ENCODE results near the gene DSP. TPM values are rescaled to one million over a fixed set of nuclear protein-coding genes. Genes with fewer than 3 reads are reported as not detected.

Gene DSP
- total and polyA plus RNA-seq, 2 of the 13 experiments (the other 11 are each of a cell fraction or from before 2014, with no cell fraction given): 89.8 to 117 TPM

DNA sequence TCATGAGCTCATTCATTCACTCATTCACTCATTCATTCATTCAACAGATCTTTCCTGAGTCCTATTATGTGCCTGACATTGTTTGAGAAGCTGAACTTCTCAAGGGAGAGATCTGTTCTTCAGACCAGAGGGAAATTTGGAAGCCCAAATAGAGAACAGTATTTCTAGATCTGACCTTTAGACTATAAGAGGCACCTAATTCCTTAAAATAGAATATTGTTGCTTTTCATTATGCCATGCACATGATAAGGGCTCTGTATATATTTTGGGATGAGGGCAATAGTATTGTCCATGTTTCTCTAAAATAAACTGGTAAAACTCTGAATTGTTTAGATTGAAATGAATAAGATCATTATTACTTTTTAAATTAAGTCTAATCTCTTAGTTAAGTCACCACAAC is 18.6 kb upstream of the DSP start:
- BruUV-seq (replicated peaks): no TSS peak
- intact Hi-C loops (cut with micrococcal nuclease; ENCODE audit: unreplicated experiment) (no loop called here), in situ Hi-C loops (cut with HindIII; ENCODE audit: extremely low pct_ligation_motif_present, low pct_unique_long_range_greater_than_20kb) (no loop called here)
- Histone ChIP-seq H3K27ac (ENCODE audit: extremely low read length, insufficient read depth, low read length) (no peak overlapping the region), H2AFZ (ENCODE audit: low read length) (no peak overlapping the region), H3K36me3 (replicated peaks in 1 of 2; ENCODE audit: control insufficient read depth in 1 of 2, insufficient read depth in 2 of 2, low read length in 2 of 2) (no peaks in the 10 kb centered on the region), H3K4me1 (ENCODE audit: insufficient read depth, low read length) (no peaks in the 10 kb centered on the region), H3K9ac (ENCODE audit: insufficient read depth, low read depth, low read length) (no peak overlapping the region), H4K20me1 (ENCODE audit: insufficient read depth, low read length) (no peaks in the 10 kb centered on the region), H3K4me2 (ENCODE audit: low read depth, low read length) (no peak overlapping the region), H3K27me3 (ENCODE audit: control insufficient read depth in 1 of 2, insufficient read depth in 2 of 2, low read length in 2 of 2) (peaks cover 0 to 16% of the 10 kb centered on the region in 2 experiments; a peak in 3 of 5 replicates), H3K4me3 (replicated peaks in 1 of 3; ENCODE audit: insufficient read depth in 1 of 3, low read depth in 2 of 3, low read length in 3 of 3) (no peak overlapping the region), H3K9me3 (ENCODE audit: low read length) (no peaks in the 10 kb centered on the region), H3K79me2 (ENCODE audit: insufficient read depth, low read length) (no peaks in the 10 kb centered on the region)
- TF ChIP-seq ZBTB1 (CRISPR knock-in tag; IDR thresholded peaks at IDR 0.05; ENCODE audit: borderline replicate concordance) (no peak), KDM5B (CRISPR knock-in tag; IDR thresholded peaks at IDR 0.05; ENCODE audit: borderline replicate concordance) (no peak), ZNF616 (CRISPR knock-in tag; IDR thresholded peaks at IDR 0.05; ENCODE audit: low read depth) (no peak), CEBPG (CRISPR knock-in tag; IDR thresholded peaks at IDR 0.05) (no peak), ATM (IDR thresholded peaks at IDR 0.05; ENCODE audit: borderline replicate concordance) (no peak), ZKSCAN8 (CRISPR knock-in tag; IDR thresholded peaks at IDR 0.05; ENCODE audit: borderline replicate concordance) (no peak), DPF2 (CRISPR knock-in tag; IDR thresholded peaks at IDR 0.05; ENCODE audit: borderline replicate concordance, low read depth) (no peak), SAFB2 (CRISPR knock-in tag; IDR thresholded peaks at IDR 0.05; ENCODE audit: borderline replicate concordance, low read depth) (no peak), POLR2AphosphoS2 (IDR thresholded peaks at IDR 0.05; ENCODE audit: low read depth, low read length) (no peak), SOX6 (IDR thresholded peaks at IDR 0.05) (no peak), SOX6 (CRISPR knock-in tag; IDR thresholded peaks at IDR 0.05) (no peak), AGO1 (IDR thresholded peaks at IDR 0.05; ENCODE audit: low read depth, low read length, poor library complexity, severe bottlenecking) (no peak), MAF1 (CRISPR knock-in tag; IDR thresholded peaks at IDR 0.05; ENCODE audit: borderline replicate concordance) (no peak), ZNF343 (CRISPR knock-in tag; IDR thresholded peaks at IDR 0.05) (no peak)
- TF ChIP-seq, protein P1, sequence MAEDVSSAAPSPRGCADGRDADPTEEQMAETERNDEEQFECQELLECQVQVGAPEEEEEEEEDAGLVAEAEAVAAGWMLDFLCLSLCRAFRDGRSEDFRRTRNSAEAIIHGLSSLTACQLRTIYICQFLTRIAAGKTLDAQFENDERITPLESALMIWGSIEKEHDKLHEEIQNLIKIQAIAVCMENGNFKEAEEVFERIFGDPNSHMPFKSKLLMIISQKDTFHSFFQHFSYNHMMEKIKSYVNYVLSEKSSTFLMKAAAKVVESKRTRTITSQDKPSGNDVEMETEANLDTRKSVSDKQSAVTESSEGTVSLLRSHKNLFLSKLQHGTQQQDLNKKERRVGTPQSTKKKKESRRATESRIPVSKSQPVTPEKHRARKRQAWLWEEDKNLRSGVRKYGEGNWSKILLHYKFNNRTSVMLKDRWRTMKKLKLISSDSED (CRISPR knock-in tag; IDR thresholded peaks at IDR 0.05): no peak
- TF ChIP-seq, protein P2, sequence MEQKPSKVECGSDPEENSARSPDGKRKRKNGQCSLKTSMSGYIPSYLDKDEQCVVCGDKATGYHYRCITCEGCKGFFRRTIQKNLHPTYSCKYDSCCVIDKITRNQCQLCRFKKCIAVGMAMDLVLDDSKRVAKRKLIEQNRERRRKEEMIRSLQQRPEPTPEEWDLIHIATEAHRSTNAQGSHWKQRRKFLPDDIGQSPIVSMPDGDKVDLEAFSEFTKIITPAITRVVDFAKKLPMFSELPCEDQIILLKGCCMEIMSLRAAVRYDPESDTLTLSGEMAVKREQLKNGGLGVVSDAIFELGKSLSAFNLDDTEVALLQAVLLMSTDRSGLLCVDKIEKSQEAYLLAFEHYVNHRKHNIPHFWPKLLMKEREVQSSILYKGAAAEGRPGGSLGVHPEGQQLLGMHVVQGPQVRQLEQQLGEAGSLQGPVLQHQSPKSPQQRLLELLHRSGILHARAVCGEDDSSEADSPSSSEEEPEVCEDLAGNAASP (CRISPR knock-in tag; IDR thresholded peaks at IDR 0.05; ENCODE audit: borderline replicate concordance): no peak
- POLR2A ChIA-PET: no interaction called here
- no peak for DNase-seq (ENCODE audit: low spot score)
- no peak for FAIRE-seq
- CTCF ChIA-PET (ENCODE audit: low intra/inter-chr PET ratio, low total read pairs): no interaction called here
- ATAC-seq: no peak
